ENCODE data around the gene FKBP6. TPM values are rescaled to one million over a fixed set of nuclear protein-coding genes. Genes with fewer than 3 reads are reported as not detected.
"Not testable (repeated sequence)": the region's sequence is repeated elsewhere in the genome, so short reads cannot be mapped to it uniquely, and the experiment has no call there.

FKBP6 gene
- total RNA-seq, 2 experiments from 2014 or later: not detected

- Mint-ChIP-seq H3K4me3 (no peak overlapping the region), H3K27ac (no peak overlapping the region), H3K9me3 (no peaks in the 10 kb centered on the region), H3K27me3 (peaks cover 2% of the 10 kb centered on the region), H3K4me1 (peaks cover 4% of the 10 kb centered on the region), H3K36me3 (ENCODE audit: low read depth) (no peaks in the 10 kb centered on the region)
- CTCF ChIA-PET: interaction anchor here (1.1 kb wide), 1 partner anchor 13 kb away, joined by 3 read pairs; no protein-coding TSS in a partner anchor
- no peak for DNase-seq
- POLR2A ChIA-PET: no interaction called here
These were observed 67.9 kb downstream of the FKBP6 start for GRCh38 chr7:73395538-73396503.

GRCh38 chr7:73397521-73398281 lies 69.7 kb downstream of the FKBP6 start:
- ChIA-PET POLR2A (no interaction called here), CTCF (interaction anchor here (1.1 kb wide), 1 partner anchor 11 kb away, joined by 3 read pairs; no protein-coding TSS in a partner anchor)
- DNase-seq: no peak
- H3K27ac Mint-ChIP-seq: no peak overlapping the region
- no peaks in the 10 kb centered on the region for H3K27me3 Mint-ChIP-seq
- H3K36me3 Mint-ChIP-seq (ENCODE audit: low read depth): no peaks in the 10 kb centered on the region
- H3K4me3 Mint-ChIP-seq: no peak overlapping the region
- no peaks in the 10 kb centered on the region for H3K9me3 Mint-ChIP-seq
- peaks cover 4% of the 10 kb centered on the region for H3K4me1 Mint-ChIP-seq

GRCh38 chr7:73399185-73400050 lies 71.5 kb downstream of the FKBP6 start:
- H3K4me1 Mint-ChIP-seq; H3K36me3 Mint-ChIP-seq (ENCODE audit: low read depth); H3K27me3 Mint-ChIP-seq; H3K4me3 Mint-ChIP-seq; H3K9me3 Mint-ChIP-seq; POLR2A ChIA-PET: not testable (repeated sequence)
- peak overlapping the region; percentile 84 for H3K27ac Mint-ChIP-seq
- CTCF ChIA-PET: interaction anchor here (1.2 kb wide), 2 partner anchors 8 to 74 kb away, joined by 3 read pairs; no protein-coding TSS in a partner anchor
- peak; percentile 51 for DNase-seq

GRCh38 chr7:73404860-73405259 lies 76.9 kb downstream of the FKBP6 start:
- H3K9me3 Mint-ChIP-seq; H3K4me3 Mint-ChIP-seq; POLR2A ChIA-PET; H3K27ac Mint-ChIP-seq; DNase-seq; H3K27me3 Mint-ChIP-seq; H3K4me1 Mint-ChIP-seq; H3K36me3 Mint-ChIP-seq (ENCODE audit: low read depth): not testable (repeated sequence)
- CTCF ChIA-PET: interaction anchor here (0.6 kb wide), 1 partner anchor 20 kb away, joined by 4 read pairs; no protein-coding TSS in a partner anchor

Other genes with a start within 250 kb of the FKBP6 start
- gene SPDYE9, start 242.1 kb upstream of the FKBP6 start, total RNA-seq: not detected
- gene NSUN5, start 19.3 kb upstream of the FKBP6 start, total RNA-seq: 10 to 100 TPM; 50.9 to 63.2 TPM
- gene TRIM50, start 79 bp upstream of the FKBP6 start, total RNA-seq: not detected
- gene FZD9, start 105.6 kb downstream of the FKBP6 start, total RNA-seq: not detected
- 100 to 1,000 TPM in 1 of 2 experiments, 10 to 100 TPM in 1; 96.5 to 103 TPM for gene BAZ1B, start 194.1 kb downstream of the FKBP6 start, total RNA-seq
- 10 to 100 TPM; 69.7 to 93.0 TPM for gene BCL7B, start 229.5 kb downstream of the FKBP6 start, total RNA-seq